HG02763 (cell line): ENCODE measurements around the gene MYO7B.

Experiments used
- ATAC-seq: cut with Tn5 transposase; IDR thresholded peaks from one replicate; pipeline ENCODE4 v1.9.1; 2021; ENCODE audit warnings: mild to moderate bottlenecking, moderate library complexity; ENCODE audit not compliant: unreplicated experiment

The MYO7B gene

GRCh38 chr2:127572841-127573240 lies 37.4 kb downstream of the MYO7B start:
- no peak for ATAC-seq

- ATAC-seq: no peak
Observed at GRCh38 chr2:127573298-127573697, 37.8 kb downstream of the MYO7B start.

GRCh38 chr2:127573771-127574170 lies 38.3 kb downstream of the MYO7B start:
- ATAC-seq: no peak

GRCh38 chr2:127574656-127575055 lies 39.2 kb downstream of the MYO7B start:
- ATAC-seq: no peak

GRCh38 chr2:127575185-127575765 lies 39.8 kb downstream of the MYO7B start:
- ATAC-seq: no peak

GRCh38 chr2:127575941-127576432 lies 40.5 kb downstream of the MYO7B start:
- no peak for ATAC-seq

- ATAC-seq: no peak
Observed at GRCh38 chr2:127576433-127577207, 41.1 kb downstream of the MYO7B start.

- ATAC-seq: no peak
Observed at GRCh38 chr2:127577208-127577475, 41.7 kb downstream of the MYO7B start.

GRCh38 chr2:127577503-127577902 lies 42.0 kb downstream of the MYO7B start:
- no peak for ATAC-seq

- ATAC-seq: no peak
Observed at GRCh38 chr2:127577973-127578372, 42.5 kb downstream of the MYO7B start.

GRCh38 chr2:127578411-127578810 lies 42.9 kb downstream of the MYO7B start:
- no peak for ATAC-seq

- no peak for ATAC-seq
Observed at GRCh38 chr2:127579231-127579630, 43.7 kb downstream of the MYO7B start.

GRCh38 chr2:127580167-127581049 lies 44.9 kb downstream of the MYO7B start:
- ATAC-seq: no peak

- ATAC-seq: no peak
Observed at GRCh38 chr2:127581050-127581345, 45.5 kb downstream of the MYO7B start.

- no peak for ATAC-seq
Observed at GRCh38 chr2:127581516-127582490, 46.3 kb downstream of the MYO7B start.

- ATAC-seq: no peak
Observed at GRCh38 chr2:127582863-127583861, 47.7 kb downstream of the MYO7B start.

GRCh38 chr2:127584047-127584446 lies 48.6 kb downstream of the MYO7B start:
- no peak for ATAC-seq

GRCh38 chr2:127584516-127585033 lies 49.1 kb downstream of the MYO7B start:
- ATAC-seq: no peak

- no peak for ATAC-seq
Observed at GRCh38 chr2:127585270-127585807, 49.9 kb downstream of the MYO7B start.
